ENCODE data around the gene NUBPL. TPM values are rescaled to one million over a fixed set of nuclear protein-coding genes. Genes with fewer than 3 reads are reported as not detected.
"Not testable (repeated sequence)": the region's sequence is repeated elsewhere in the genome, so short reads cannot be mapped to it uniquely, and the experiment has no call there.

The NUBPL gene
- polyA plus RNA-seq, 4 donors: 1.1 to 12.2 (median 4.6) TPM

GRCh38 chr14:31843361-31844091 is 282.3 kb downstream of the NUBPL start:
- peak; percentile 4 to 28 for DNase-seq
- no peak overlapping the region for H3K27ac ChIP-seq (ENCODE audit: low read depth in 1 of 3, low read length in 2 of 3)

GRCh38 chr14:31854508-31855075 is 293.4 kb downstream of the NUBPL start:
- Histone ChIP-seq H3K27me3 (ENCODE audit: control insufficient read depth in 3 of 3, insufficient read depth in 3 of 3, low read length in 3 of 3) (no peaks in the 10 kb centered on the region), H3K4me3 (ENCODE audit: low read depth in 1 of 3, low read length in 3 of 3) (no peak overlapping the region), H3K9me3 (ENCODE audit: control insufficient read depth in 2 of 2, insufficient read depth in 1 of 2, low read depth in 1 of 2, low read length in 1 of 2) (peaks cover 0 to 8% of the 10 kb centered on the region in 2 donors), H3K4me1 (ENCODE audit: control insufficient read depth in 3 of 3, insufficient read depth in 2 of 3, low read depth in 1 of 3, low read length in 2 of 3) (no peaks in the 10 kb centered on the region), H3K27ac (ENCODE audit: low read depth in 1 of 3, low read length in 2 of 3) (no peak overlapping the region), H3K36me3 (ENCODE audit: control insufficient read depth in 3 of 3, insufficient read depth in 2 of 3, low read depth in 1 of 3, low read length in 3 of 3) (peaks cover 0 to 3% (median 0%) of the 10 kb centered on the region in 3 donors)
- 59 to 88% (median 65%) methylated on average over 2 of the region's 2 CpGs for WGBS, 3 donors
- DNase-seq: no peak
- no peak for FAIRE-seq

More at GRCh38 chr14:31843361-31844091, 282.3 kb downstream of the NUBPL start:
- H3K4me3 ChIP-seq (ENCODE audit: low read depth in 1 of 3, low read length in 3 of 3): no peak overlapping the region
- no peaks in the 10 kb centered on the region for H3K36me3 ChIP-seq (ENCODE audit: control insufficient read depth in 3 of 3, insufficient read depth in 2 of 3, low read depth in 1 of 3, low read length in 3 of 3)
- FAIRE-seq: no peak
- H3K27me3 ChIP-seq (ENCODE audit: control insufficient read depth in 3 of 3, insufficient read depth in 3 of 3, low read length in 3 of 3): no peaks in the 10 kb centered on the region
- H3K4me1 ChIP-seq (ENCODE audit: control insufficient read depth in 3 of 3, insufficient read depth in 2 of 3, low read depth in 1 of 3, low read length in 2 of 3): no peaks in the 10 kb centered on the region
- H3K9me3 ChIP-seq (ENCODE audit: control insufficient read depth in 2 of 2, insufficient read depth in 1 of 2, low read depth in 1 of 2, low read length in 1 of 2): no peaks in the 10 kb centered on the region
- WGBS, 3 donors: 86 to 95% (median 92%) methylated on average over 1 of the region's 1 CpG

- 89 to 95% (median 93%) methylated on average over 1 of the region's 1 CpG for WGBS, 3 donors
These were observed 294.1 kb downstream of the NUBPL start for GRCh38 chr14:31855262-31855661.

GRCh38 chr14:31856003-31856402 is 294.8 kb downstream of the NUBPL start:
- not testable (repeated sequence) for H3K4me1 ChIP-seq (ENCODE audit: control insufficient read depth in 3 of 3, insufficient read depth in 2 of 3, low read depth in 1 of 3, low read length in 2 of 3); H3K4me3 ChIP-seq (ENCODE audit: low read depth in 1 of 3, low read length in 3 of 3); H3K9me3 ChIP-seq (ENCODE audit: control insufficient read depth in 2 of 2, insufficient read depth in 1 of 2, low read depth in 1 of 2, low read length in 1 of 2); H3K36me3 ChIP-seq (ENCODE audit: control insufficient read depth in 3 of 3, insufficient read depth in 2 of 3, low read depth in 1 of 3, low read length in 3 of 3); H3K27me3 ChIP-seq (ENCODE audit: control insufficient read depth in 3 of 3, insufficient read depth in 3 of 3, low read length in 3 of 3); FAIRE-seq; DNase-seq; H3K27ac ChIP-seq (ENCODE audit: low read depth in 1 of 3, low read length in 2 of 3)
- WGBS, 3 donors: 91 to 95% (median 92%) methylated on average over 2 of the region's 2 CpGs

More at GRCh38 chr14:31855262-31855661, 294.1 kb downstream of the NUBPL start:
- FAIRE-seq: no peak
- peaks cover 0 to 8% of the 10 kb centered on the region in 2 donors for H3K9me3 ChIP-seq (ENCODE audit: control insufficient read depth in 2 of 2, insufficient read depth in 1 of 2, low read depth in 1 of 2, low read length in 1 of 2)
- no peak overlapping the region for H3K4me3 ChIP-seq (ENCODE audit: low read depth in 1 of 3, low read length in 3 of 3)
- peaks cover 0 to 3% (median 0%) of the 10 kb centered on the region in 3 donors for H3K36me3 ChIP-seq (ENCODE audit: control insufficient read depth in 3 of 3, insufficient read depth in 2 of 3, low read depth in 1 of 3, low read length in 3 of 3)
- H3K27ac ChIP-seq (ENCODE audit: low read depth in 1 of 3, low read length in 2 of 3): no peak overlapping the region
- H3K27me3 ChIP-seq (ENCODE audit: control insufficient read depth in 3 of 3, insufficient read depth in 3 of 3, low read length in 3 of 3): no peaks in the 10 kb centered on the region
- DNase-seq: peak in 1 of 2 donors; percentile 43
- no peaks in the 10 kb centered on the region for H3K4me1 ChIP-seq (ENCODE audit: control insufficient read depth in 3 of 3, insufficient read depth in 2 of 3, low read depth in 1 of 3, low read length in 2 of 3)

GRCh38 chr14:31858868-31859267 is 297.7 kb downstream of the NUBPL start:
- H3K4me1 ChIP-seq (ENCODE audit: control insufficient read depth in 3 of 3, insufficient read depth in 2 of 3, low read depth in 1 of 3, low read length in 2 of 3): no peaks in the 10 kb centered on the region
- WGBS, 3 donors: 83 to 100% (median 93%) methylated on average over 1 of the region's 1 CpG
- no peak overlapping the region for H3K27ac ChIP-seq (ENCODE audit: low read depth in 1 of 3, low read length in 2 of 3)
- H3K36me3 ChIP-seq (ENCODE audit: control insufficient read depth in 3 of 3, insufficient read depth in 2 of 3, low read depth in 1 of 3, low read length in 3 of 3): peaks cover 0 to 3% (median 0%) of the 10 kb centered on the region in 3 donors
- no peak overlapping the region for H3K4me3 ChIP-seq (ENCODE audit: low read depth in 1 of 3, low read length in 3 of 3)
- no peak for DNase-seq
- FAIRE-seq: no peak
- H3K9me3 ChIP-seq (ENCODE audit: control insufficient read depth in 2 of 2, insufficient read depth in 1 of 2, low read depth in 1 of 2, low read length in 1 of 2): peaks cover 0 to 8% of the 10 kb centered on the region in 2 donors
- H3K27me3 ChIP-seq (ENCODE audit: control insufficient read depth in 3 of 3, insufficient read depth in 3 of 3, low read length in 3 of 3): no peaks in the 10 kb centered on the region

- Histone ChIP-seq H3K27me3 (ENCODE audit: control insufficient read depth in 3 of 3, insufficient read depth in 3 of 3, low read length in 3 of 3) (no peaks in the 10 kb centered on the region), H3K27ac (ENCODE audit: low read depth in 1 of 3, low read length in 2 of 3) (no peak overlapping the region), H3K4me3 (ENCODE audit: low read depth in 1 of 3, low read length in 3 of 3) (no peak overlapping the region), H3K4me1 (ENCODE audit: control insufficient read depth in 3 of 3, insufficient read depth in 2 of 3, low read depth in 1 of 3, low read length in 2 of 3) (no peaks in the 10 kb centered on the region), H3K36me3 (ENCODE audit: control insufficient read depth in 3 of 3, insufficient read depth in 2 of 3, low read depth in 1 of 3, low read length in 3 of 3) (no peaks in the 10 kb centered on the region), H3K9me3 (ENCODE audit: control insufficient read depth in 2 of 2, insufficient read depth in 1 of 2, low read depth in 1 of 2, low read length in 1 of 2) (peaks cover 0 to 16% of the 10 kb centered on the region in 2 donors)
- DNase-seq: no peak
- WGBS, 3 donors: 92 to 95% (median 94%) methylated on average over 13 of the region's 13 CpGs
- FAIRE-seq: no peak
These were observed 304.0 kb downstream of the NUBPL start for GRCh38 chr14:31864937-31865855.

GRCh38 chr14:31867570-31867969 is 306.4 kb downstream of the NUBPL start:
- DNase-seq (no peak), FAIRE-seq (peak; percentile 51)

GRCh38 chr14:31868096-31868495 is 306.9 kb downstream of the NUBPL start:
- not testable (repeated sequence) for H3K27ac ChIP-seq (ENCODE audit: low read depth in 1 of 3, low read length in 2 of 3); H3K4me3 ChIP-seq (ENCODE audit: low read depth in 1 of 3, low read length in 3 of 3); H3K36me3 ChIP-seq (ENCODE audit: control insufficient read depth in 3 of 3, insufficient read depth in 2 of 3, low read depth in 1 of 3, low read length in 3 of 3); H3K4me1 ChIP-seq (ENCODE audit: control insufficient read depth in 3 of 3, insufficient read depth in 2 of 3, low read depth in 1 of 3, low read length in 2 of 3); DNase-seq; H3K27me3 ChIP-seq (ENCODE audit: control insufficient read depth in 3 of 3, insufficient read depth in 3 of 3, low read length in 3 of 3); FAIRE-seq
- 70 to 82% (median 73%) methylated on average over 2 to 3 of the region's 3 CpGs for WGBS, 3 donors
- peaks cover 0 to 16% of the 10 kb centered on the region in 2 donors for H3K9me3 ChIP-seq (ENCODE audit: control insufficient read depth in 2 of 2, insufficient read depth in 1 of 2, low read depth in 1 of 2, low read length in 1 of 2)

More at GRCh38 chr14:31867570-31867969, 306.4 kb downstream of the NUBPL start:
- Histone ChIP-seq H3K4me1 (ENCODE audit: control insufficient read depth in 3 of 3, insufficient read depth in 2 of 3, low read depth in 1 of 3, low read length in 2 of 3) (no peaks in the 10 kb centered on the region), H3K4me3 (ENCODE audit: low read depth in 1 of 3, low read length in 3 of 3) (no peak overlapping the region), H3K36me3 (ENCODE audit: control insufficient read depth in 3 of 3, insufficient read depth in 2 of 3, low read depth in 1 of 3, low read length in 3 of 3) (no peaks in the 10 kb centered on the region), H3K9me3 (ENCODE audit: control insufficient read depth in 2 of 2, insufficient read depth in 1 of 2, low read depth in 1 of 2, low read length in 1 of 2) (peaks cover 0 to 16% of the 10 kb centered on the region in 2 donors), H3K27ac (ENCODE audit: low read depth in 1 of 3, low read length in 2 of 3) (no peak overlapping the region), H3K27me3 (ENCODE audit: control insufficient read depth in 3 of 3, insufficient read depth in 3 of 3, low read length in 3 of 3) (no peaks in the 10 kb centered on the region)

Data from small intestine (tissue), 7 donors.